HepG2 (cell line): ENCODE data around the gene SEMA4F. TPM values are rescaled to one million over a fixed set of nuclear protein-coding genes. Genes with fewer than 3 reads are reported as not detected.

Experiments
- CCAR2 ChIP-seq: fragments of 200-400 bp; formaldehyde crosslinking; optimal IDR thresholded peaks from 2 replicates; pipeline ENCODE3; 2018; ENCODE audit warnings: low read depth, mild to moderate bottlenecking, low read length, moderate library complexity
- MTA3 ChIP-seq: sonication (generic); formaldehyde crosslinking; IDR thresholded peaks from 2 replicates; pipeline ENCODE4 v1.4.0; 2020; ENCODE audit warnings: missing genetic modification reagents
- NR0B2 ChIP-seq: sonication (generic); formaldehyde crosslinking; IDR thresholded peaks from 2 replicates; pipeline ENCODE4 v1.4.0; 2020; ENCODE audit warnings: mild to moderate bottlenecking, missing genetic modification reagents
- PHB2 ChIP-seq: fragments of 450-650 bp; IDR thresholded peaks from 2 replicates; pipeline ENCODE4 v1.6.1; 2018; ENCODE audit not compliant: partially characterized antibody
- SMARCC2 ChIP-seq: fragments of 450-650 bp; IDR thresholded peaks from 2 replicates; pipeline ENCODE4 v1.6.1; 2017; ENCODE audit warnings: antibody characterized with exemption, mild to moderate bottlenecking
- STAT5B ChIP-seq: sonication (generic); formaldehyde crosslinking; IDR thresholded peaks from 2 replicates; pipeline ENCODE4 v1.4.0; 2020; ENCODE audit warnings: missing genetic modification reagents
- TFE3 ChIP-seq: IDR thresholded peaks from 2 replicates; pipeline ENCODE4 v1.6.1; 2016
- ZBTB10 ChIP-seq: sonication (generic); formaldehyde crosslinking; IDR thresholded peaks from 2 replicates; pipeline ENCODE4 v1.4.0; 2020; ENCODE audit warnings: missing genetic modification reagents, borderline replicate concordance
- ZBTB39 ChIP-seq: sonication (generic); formaldehyde crosslinking; IDR thresholded peaks from 2 replicates; pipeline ENCODE4 v1.5.0; 2020; ENCODE audit warnings: missing genetic modification reagents
- ZEB1 ChIP-seq: IDR thresholded peaks from 2 replicates; pipeline ENCODE4 v1.6.1; 2012; ENCODE audit warnings: mild to moderate bottlenecking, low read depth, inconsistent platforms; ENCODE audit not compliant: insufficient replicate concordance
- ZMAT3 ChIP-seq: sonication (generic); formaldehyde crosslinking; conservative IDR thresholded peaks from 2 replicates; pipeline ENCODE4 v1.7.0; 2021; ENCODE audit warnings: missing genetic modification reagents
- ZNF142 ChIP-seq: sonication (generic); formaldehyde crosslinking; IDR thresholded peaks from 2 replicates; pipeline ENCODE4 v1.4.0; 2020; ENCODE audit warnings: missing genetic modification reagents
- ZNF143 ChIP-seq: sonication (generic); formaldehyde crosslinking; IDR thresholded peaks from 2 replicates; pipeline ENCODE4 v1.4.0; 2020; ENCODE audit warnings: missing genetic modification reagents
- ZNF235 ChIP-seq: sonication (generic); formaldehyde crosslinking; IDR thresholded peaks from 2 replicates; pipeline ENCODE4 v1.8.1; 2023; ENCODE audit warnings: mild to moderate bottlenecking, missing genetic modification reagents, borderline replicate concordance
- ZNF274 ChIP-seq: sonication (generic); formaldehyde crosslinking; IDR thresholded peaks from 2 replicates; pipeline ENCODE4 v1.5.1; 2020; ENCODE audit warnings: mild to moderate bottlenecking, missing genetic modification reagents
- ZNF343 ChIP-seq: sonication (generic); formaldehyde crosslinking; IDR thresholded peaks from 2 replicates; pipeline ENCODE4 v1.4.0; 2020; ENCODE audit warnings: mild to moderate bottlenecking, missing genetic modification reagents
- ZSCAN25 ChIP-seq: sonication (generic); formaldehyde crosslinking; IDR thresholded peaks from 2 replicates; pipeline ENCODE4 v1.8.0; 2022; ENCODE audit warnings: mild to moderate bottlenecking, missing genetic modification reagents
- polyA plus RNA-seq, 8 experiments: library from polyadenylated mRNA; depleted of rRNA in 3 of 8; stranded (reverse) in 7 of 8; unstranded in 1 of 8; fragments of >200 nt; fragmentation: Illumina TruSeq in 4 of 8; extraction: Trizol in 4 of 8; gene quantifications; 2 replicates each; pipeline versions ENCODE4 v1.2.1 to v1.2.3, GENCODE V29; 2011 to 2016; ENCODE audit warnings: low read depth in 4 of 8, missing spikeins in 1 of 8, mixed read lengths in 1 of 8; ENCODE audit not compliant: insufficient read depth in 1 of 8
- total RNA-seq, 5 experiments: library from RNA; depleted of rRNA; stranded (reverse); fragments of >200 nt; fragmentation: Illumina TruSeq; extraction: Trizol; gene quantifications; 2 replicates each; pipeline ENCODE4 v1.2.3, GENCODE V29; 2016; ENCODE audit warnings: low read depth in 1 of 5

SEMA4F gene
- total and polyA plus RNA-seq, 2 of the 13 experiments (the other 11 are each of a cell fraction or from before 2014, with no cell fraction given), result 7.1 to 10.3 TPM

- TF ChIP-seq TFE3 (CRISPR knock-in tag) (peak; percentile 30; the same call in 1 of the 2 replicates), ZNF235 (CRISPR knock-in tag) (peak; percentile 81; the same call in 1 of the 2 replicates), ZSCAN25 (CRISPR knock-in tag) (no peak), ZNF343 (CRISPR knock-in tag) (no peak), MTA3 (CRISPR knock-in tag) (no peak), STAT5B (CRISPR knock-in tag) (no peak), PHB2 (no peak), ZNF143 (CRISPR knock-in tag) (no peak), ZBTB39 (peak; percentile 85; the same call in 1 of the 2 replicates), ZNF142 (peak; percentile 70; the same call in 1 of the 2 replicates), ZNF274 (peak; percentile 64; the same call in 1 of the 2 replicates), NR0B2 (peak; percentile 50; the same call in 1 of the 2 replicates), ZMAT3 (CRISPR knock-in tag) (no peak), CCAR2 (no peak), ZBTB10 (CRISPR knock-in tag) (no peak), ZEB1 (peak; percentile 67), SMARCC2 (no peak)
Measured at GRCh38 chr2:74715081-74715791, 61.2 kb downstream of the SEMA4F start (continued).
